ENCODE data around the gene CYB5RL.
"Not testable (repeated sequence)": the region's sequence is repeated elsewhere in the genome, so short reads cannot be mapped to it uniquely, and the experiment has no call there.

The CYB5RL gene

DNA sequence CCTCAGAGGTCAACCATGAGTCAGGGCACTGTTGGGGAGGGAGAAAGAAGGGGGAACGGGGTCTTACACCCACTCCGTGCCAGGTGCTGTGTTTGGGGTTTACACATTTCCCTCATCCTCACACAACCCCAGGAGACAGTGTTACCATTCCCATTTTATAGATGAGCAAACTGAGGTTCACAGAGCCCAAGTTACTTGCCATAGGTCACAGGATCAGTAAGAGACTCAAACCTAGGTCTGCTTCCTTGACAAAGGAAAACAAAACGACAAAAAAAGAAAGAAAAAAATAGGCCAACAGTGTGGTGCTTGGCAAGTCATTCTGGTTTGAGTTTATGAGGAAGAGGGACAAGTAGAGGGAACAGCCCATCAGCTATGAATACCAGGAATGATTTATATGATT lies 30.8 kb downstream of the CYB5RL start:
- H2BK5ac ChIP-seq (ENCODE audit: low read depth, low read length, poor library complexity, severe bottlenecking), result no peak overlapping the region
- H4K8ac ChIP-seq (ENCODE audit: low read length), result no peak overlapping the region
- no peak overlapping the region for H3K9ac ChIP-seq (ENCODE audit: low read length)
- H3K27me3 ChIP-seq (ENCODE audit: control insufficient read depth in 1 of 2, insufficient read depth in 1 of 2, low read length in 2 of 2), result no peaks in the 10 kb centered on the region
- WGBS, result 95% methylated on average over 2 of the region's 3 CpGs
- no peak overlapping the region for H2AK5ac ChIP-seq (ENCODE audit: low read length, severe bottlenecking)
- peaks cover 0 to 4% of the 10 kb centered on the region in 2 experiments for H3K36me3 ChIP-seq (ENCODE audit: control insufficient read depth in 1 of 2, insufficient read depth in 2 of 2, low read depth in 1 of 2, low read length in 2 of 2)
- no peak for DNase-seq
- no peak overlapping the region for H4K91ac ChIP-seq (ENCODE audit: low read length)
- no peak overlapping the region for H3K4ac ChIP-seq (ENCODE audit: low read depth in 1 of 2, low read length in 2 of 2)
- no peak overlapping the region for H2BK15ac ChIP-seq (ENCODE audit: low read depth, poor library complexity, severe bottlenecking)
- no peak overlapping the region for H3K27ac ChIP-seq (ENCODE audit: low read length, poor library complexity, severe bottlenecking)
- no peaks in the 10 kb centered on the region for H3K9me3 ChIP-seq (ENCODE audit: control insufficient read depth, low read length)
- no peak overlapping the region for H3K4me3 ChIP-seq (ENCODE audit: insufficient read depth in 1 of 2, low read depth in 1 of 2, low read length in 2 of 2)
- no peak overlapping the region for H2BK12ac ChIP-seq (ENCODE audit: low read length in 2 of 2)
- no peak overlapping the region for H2BK120ac ChIP-seq (ENCODE audit: low read depth, low read length)
- no peaks in the 10 kb centered on the region for H3K79me1 ChIP-seq (replicated peaks; ENCODE audit: low read length, poor library complexity, severe bottlenecking)
- no peak overlapping the region for H3K18ac ChIP-seq (ENCODE audit: low read depth in 1 of 2, low read length in 2 of 2)
- H2AFZ ChIP-seq (ENCODE audit: low read depth, low read length), result no peak overlapping the region
- H3K23ac ChIP-seq (ENCODE audit: low read length in 2 of 2), result no peak overlapping the region
- H3K14ac ChIP-seq (ENCODE audit: low read length in 2 of 2), result no peak overlapping the region
- no peak overlapping the region for H3K4me2 ChIP-seq (ENCODE audit: low read length, poor library complexity, severe bottlenecking)
- H3K4me1 ChIP-seq (ENCODE audit: control insufficient read depth, insufficient read depth, low read depth, low read length), result no peaks in the 10 kb centered on the region

GRCh38 chr1:54168206-54168965 lies 31.4 kb downstream of the CYB5RL start:
- H4K8ac ChIP-seq (ENCODE audit: low read length), result no peak overlapping the region
- H3K4me3 ChIP-seq (ENCODE audit: insufficient read depth in 1 of 2, low read depth in 1 of 2, low read length in 2 of 2), result no peak overlapping the region
- no peaks in the 10 kb centered on the region for H3K4me1 ChIP-seq (ENCODE audit: control insufficient read depth, insufficient read depth, low read depth, low read length)
- H2BK120ac ChIP-seq (ENCODE audit: low read depth, low read length), result no peak overlapping the region
- H3K27me3 ChIP-seq (ENCODE audit: control insufficient read depth in 1 of 2, insufficient read depth in 1 of 2, low read length in 2 of 2), result peaks cover 4 to 5% of the 10 kb centered on the region in 2 experiments
- no peaks in the 10 kb centered on the region for H3K9me3 ChIP-seq (ENCODE audit: control insufficient read depth, low read length)
- H3K4ac ChIP-seq (ENCODE audit: low read depth in 1 of 2, low read length in 2 of 2), result no peak overlapping the region
- no peak overlapping the region for H2BK15ac ChIP-seq (ENCODE audit: low read depth, poor library complexity, severe bottlenecking)
- H3K79me1 ChIP-seq (replicated peaks; ENCODE audit: low read length, poor library complexity, severe bottlenecking), result no peaks in the 10 kb centered on the region
- no peak overlapping the region for H3K4me2 ChIP-seq (ENCODE audit: low read length, poor library complexity, severe bottlenecking)
- H2BK12ac ChIP-seq (ENCODE audit: low read length in 2 of 2), result no peak overlapping the region
- H4K91ac ChIP-seq (ENCODE audit: low read length), result no peak overlapping the region
- no peak overlapping the region for H3K27ac ChIP-seq (ENCODE audit: low read length, poor library complexity, severe bottlenecking)
- no peak overlapping the region for H3K9ac ChIP-seq (ENCODE audit: low read length)
- no peak overlapping the region for H3K23ac ChIP-seq (ENCODE audit: low read length in 2 of 2)
- peaks cover 0 to 4% of the 10 kb centered on the region in 2 experiments for H3K36me3 ChIP-seq (ENCODE audit: control insufficient read depth in 1 of 2, insufficient read depth in 2 of 2, low read depth in 1 of 2, low read length in 2 of 2)
- H2AK5ac ChIP-seq (ENCODE audit: low read length, severe bottlenecking), result no peak overlapping the region
- no peak overlapping the region for H3K18ac ChIP-seq (ENCODE audit: low read depth in 1 of 2, low read length in 2 of 2)
- H2BK5ac ChIP-seq (ENCODE audit: low read depth, low read length, poor library complexity, severe bottlenecking), result no peak overlapping the region
- no peak overlapping the region for H3K14ac ChIP-seq (ENCODE audit: low read length in 2 of 2)
- no peak overlapping the region for H2AFZ ChIP-seq (ENCODE audit: low read depth, low read length)
- no peak for DNase-seq
- 89% methylated on average over 8 of the region's 8 CpGs for WGBS

- H3K36me3 ChIP-seq (ENCODE audit: control insufficient read depth in 1 of 2, insufficient read depth in 2 of 2, low read depth in 1 of 2, low read length in 2 of 2), result peaks cover 0 to 4% of the 10 kb centered on the region in 2 experiments
- no peak overlapping the region for H3K23ac ChIP-seq (ENCODE audit: low read length in 2 of 2)
- no peak overlapping the region for H2BK5ac ChIP-seq (ENCODE audit: low read depth, low read length, poor library complexity, severe bottlenecking)
- H3K27ac ChIP-seq (ENCODE audit: low read length, poor library complexity, severe bottlenecking), result no peak overlapping the region
- no peak overlapping the region for H2AFZ ChIP-seq (ENCODE audit: low read depth, low read length)
- H3K4me3 ChIP-seq (ENCODE audit: insufficient read depth in 1 of 2, low read depth in 1 of 2, low read length in 2 of 2), result no peak overlapping the region
- no peaks in the 10 kb centered on the region for H3K79me1 ChIP-seq (replicated peaks; ENCODE audit: low read length, poor library complexity, severe bottlenecking)
- no peak overlapping the region for H3K4ac ChIP-seq (ENCODE audit: low read depth in 1 of 2, low read length in 2 of 2)
- no peak overlapping the region for H3K14ac ChIP-seq (ENCODE audit: low read length in 2 of 2)
- peaks cover 5 to 11% of the 10 kb centered on the region in 2 experiments for H3K27me3 ChIP-seq (ENCODE audit: control insufficient read depth in 1 of 2, insufficient read depth in 1 of 2, low read length in 2 of 2)
- H2AK5ac ChIP-seq (ENCODE audit: low read length, severe bottlenecking), result no peak overlapping the region
- H2BK12ac ChIP-seq (ENCODE audit: low read length in 2 of 2), result no peak overlapping the region
- H3K9ac ChIP-seq (ENCODE audit: low read length), result no peak overlapping the region
- H3K4me1 ChIP-seq (ENCODE audit: control insufficient read depth, insufficient read depth, low read depth, low read length), result peaks cover 2% of the 10 kb centered on the region
- no peak overlapping the region for H3K18ac ChIP-seq (ENCODE audit: low read depth in 1 of 2, low read length in 2 of 2)
- no peak overlapping the region for H2BK120ac ChIP-seq (ENCODE audit: low read depth, low read length)
- no peak overlapping the region for H4K91ac ChIP-seq (ENCODE audit: low read length)
- 72% methylated on average over 9 of the region's 9 CpGs for WGBS
- no peak overlapping the region for H4K8ac ChIP-seq (ENCODE audit: low read length)
- no peak overlapping the region for H2BK15ac ChIP-seq (ENCODE audit: low read depth, poor library complexity, severe bottlenecking)
- no peaks in the 10 kb centered on the region for H3K9me3 ChIP-seq (ENCODE audit: control insufficient read depth, low read length)
- H3K4me2 ChIP-seq (ENCODE audit: low read length, poor library complexity, severe bottlenecking), result no peak overlapping the region
- DNase-seq, result peak; percentile 32
Measured at GRCh38 chr1:54167422-54168139, 32.2 kb downstream of the CYB5RL start.

DNA sequence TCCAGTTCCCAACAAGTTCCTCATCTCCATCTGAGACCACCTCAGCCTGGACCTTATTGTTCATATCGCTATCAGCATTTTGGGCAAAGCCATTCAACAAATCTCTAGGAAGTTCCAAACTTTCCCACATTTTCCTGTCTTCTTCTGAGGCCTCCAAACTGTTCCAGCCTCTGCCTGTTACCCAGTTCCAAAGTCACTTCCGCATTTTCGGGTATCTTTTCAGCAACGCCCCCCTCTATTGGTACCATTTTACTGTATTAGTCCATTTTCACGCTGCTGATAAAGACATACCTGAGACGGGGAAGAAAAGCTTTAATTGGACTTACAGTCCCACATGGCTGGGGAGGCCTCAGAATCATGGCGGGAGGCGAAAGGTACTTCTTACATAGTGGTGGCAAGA lies 33.5 kb downstream of the CYB5RL start:
- WGBS, result 100% methylated on average over 7 of the region's 8 CpGs
- H4K91ac ChIP-seq (ENCODE audit: low read length); H4K8ac ChIP-seq (ENCODE audit: low read length); H3K4ac ChIP-seq (ENCODE audit: low read depth in 1 of 2, low read length in 2 of 2); H3K18ac ChIP-seq (ENCODE audit: low read depth in 1 of 2, low read length in 2 of 2); H2BK12ac ChIP-seq (ENCODE audit: low read length in 2 of 2); H3K27ac ChIP-seq (ENCODE audit: low read length, poor library complexity, severe bottlenecking); H3K4me3 ChIP-seq (ENCODE audit: insufficient read depth in 1 of 2, low read depth in 1 of 2, low read length in 2 of 2); DNase-seq; H2AK5ac ChIP-seq (ENCODE audit: low read length, severe bottlenecking); H2BK15ac ChIP-seq (ENCODE audit: low read depth, poor library complexity, severe bottlenecking); H2BK5ac ChIP-seq (ENCODE audit: low read depth, low read length, poor library complexity, severe bottlenecking); H3K23ac ChIP-seq (ENCODE audit: low read length in 2 of 2); H3K9me3 ChIP-seq (ENCODE audit: control insufficient read depth, low read length); H3K14ac ChIP-seq (ENCODE audit: low read length in 2 of 2); H3K9ac ChIP-seq (ENCODE audit: low read length); H3K4me2 ChIP-seq (ENCODE audit: low read length, poor library complexity, severe bottlenecking); H3K4me1 ChIP-seq (ENCODE audit: control insufficient read depth, insufficient read depth, low read depth, low read length); H3K79me1 ChIP-seq (replicated peaks; ENCODE audit: low read length, poor library complexity, severe bottlenecking); H3K36me3 ChIP-seq (ENCODE audit: control insufficient read depth in 1 of 2, insufficient read depth in 2 of 2, low read depth in 1 of 2, low read length in 2 of 2); H2AFZ ChIP-seq (ENCODE audit: low read depth, low read length); H2BK120ac ChIP-seq (ENCODE audit: low read depth, low read length): not testable (repeated sequence)
- peaks cover 13 to 16% of the 10 kb centered on the region in 2 experiments for H3K27me3 ChIP-seq (ENCODE audit: control insufficient read depth in 1 of 2, insufficient read depth in 1 of 2, low read length in 2 of 2)

Data from mesenchymal stem cell (in vitro differentiated cells and primary cell).